ENCODE data around the gene ATXN10. TPM values are rescaled to one million over a fixed set of nuclear protein-coding genes. Genes with fewer than 3 reads are reported as not detected.
"Not testable (repeated sequence)": the region's sequence is repeated elsewhere in the genome, so short reads cannot be mapped to it uniquely, and the experiment has no call there.

ATXN10 gene, protein sequence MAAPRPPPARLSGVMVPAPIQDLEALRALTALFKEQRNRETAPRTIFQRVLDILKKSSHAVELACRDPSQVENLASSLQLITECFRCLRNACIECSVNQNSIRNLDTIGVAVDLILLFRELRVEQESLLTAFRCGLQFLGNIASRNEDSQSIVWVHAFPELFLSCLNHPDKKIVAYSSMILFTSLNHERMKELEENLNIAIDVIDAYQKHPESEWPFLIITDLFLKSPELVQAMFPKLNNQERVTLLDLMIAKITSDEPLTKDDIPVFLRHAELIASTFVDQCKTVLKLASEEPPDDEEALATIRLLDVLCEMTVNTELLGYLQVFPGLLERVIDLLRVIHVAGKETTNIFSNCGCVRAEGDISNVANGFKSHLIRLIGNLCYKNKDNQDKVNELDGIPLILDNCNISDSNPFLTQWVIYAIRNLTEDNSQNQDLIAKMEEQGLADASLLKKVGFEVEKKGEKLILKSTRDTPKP
- total RNA-seq (10 to 100 TPM; 64.2 to 85.7 (median 73.1) TPM), polyA plus RNA-seq (100 to 1,000 TPM; 102 to 105 TPM), total RNA-seq (33.7 reads per million, percentile 62 among the genes with 10 or more reads in this experiment)

DNA sequence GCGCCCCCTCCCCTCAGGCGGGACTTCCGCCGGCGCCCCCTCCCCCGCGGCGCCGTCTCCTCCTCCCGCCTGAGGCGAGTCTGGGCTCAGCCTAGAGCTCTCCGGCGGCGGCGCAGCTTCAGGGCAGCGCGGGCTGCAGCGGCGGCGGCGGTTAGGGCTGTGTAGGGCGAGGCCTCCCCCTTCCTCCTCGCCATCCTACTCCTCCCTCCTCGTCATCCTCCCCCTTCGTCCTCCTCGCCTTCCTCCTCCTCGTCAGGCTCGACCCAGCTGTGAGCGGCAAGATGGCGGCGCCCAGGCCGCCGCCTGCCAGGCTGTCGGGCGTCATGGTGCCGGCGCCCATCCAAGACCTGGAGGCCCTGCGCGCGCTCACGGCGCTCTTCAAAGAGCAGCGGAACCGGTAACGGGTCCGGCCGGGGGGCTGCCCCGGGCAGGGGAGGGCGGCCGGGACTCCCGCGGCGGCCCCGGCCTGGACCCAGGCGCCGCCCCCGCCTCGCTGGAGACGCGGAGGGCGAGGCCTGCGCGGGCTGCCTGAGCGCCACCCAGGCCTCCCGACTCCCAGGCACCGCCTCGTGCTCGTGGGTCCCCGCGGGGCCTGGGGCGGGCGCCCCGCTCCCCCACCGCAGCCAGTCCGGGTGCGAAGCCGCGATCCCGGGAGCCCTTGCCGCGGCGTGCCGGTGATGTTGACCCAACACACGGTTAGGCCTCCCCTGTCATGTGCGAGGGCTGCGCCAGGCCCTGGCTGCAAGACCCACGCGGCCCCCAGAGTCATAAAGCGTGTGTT is at the start of gene ATXN10:
Gene ATXN10, plus strand, starts transcription at position 52 of the 781 bp plus-strand sequence. Its CDS starts 230 bp downstream, at position 282.
- Mint-ChIP-seq H3K9me3 (peaks cover 0 to 4% (median 0%) of the 10 kb centered on the region in 11 donors), H3K27ac (peak within 1 kb of the TSS; percentile 38 to 92 (median 88)), H3K27me3 (peaks cover 4 to 10% (median 6%) of the 10 kb centered on the region in 5 donors), H3K4me1 (peaks cover 23 to 43% (median 41%) of the 10 kb centered on the region in 7 donors), H3K36me3 (peaks cover 0 to 13% (median 0%) of the 10 kb centered on the region in 5 donors), H3K4me3 (peak within 1 kb of the TSS; percentile 86 to 95 (median 90))
- H3K36me3 ChIP-seq (ENCODE audit: control insufficient read depth in 2 of 3, insufficient read depth in 3 of 3, low read length in 3 of 3) = peaks cover 0 to 4% (median 0%) of the 10 kb centered on the region in 3 experiments
- no peaks in the 10 kb centered on the region for H3K27me3 ChIP-seq (ENCODE audit: control insufficient read depth in 2 of 2, insufficient read depth in 2 of 2, low read length in 2 of 2)
- ChIA-PET CTCF (no interaction called here), POLR2A (interaction anchor here (1.3 to 1.6 kb wide), 2 partner anchors 10 to 365 kb away, joined by 3 read pairs; no protein-coding TSS in a partner anchor)
- intact Hi-C loops (cut with micrococcal nuclease) = loop anchor here (1.0 to 10.0 kb wide), 5 partner anchors 27 to 1063 kb away; partner anchors contain the start of genes CERK (in 1 of the 2) and GTSE1 (in 1 of the 2)
- DNase-seq (peak; percentile 55 to 79 (median 74)), ATAC-seq (peak; percentile 90)
- H3K4me1 ChIP-seq (ENCODE audit: control insufficient read depth in 2 of 2, insufficient read depth in 2 of 2, low read length in 2 of 2) = peaks cover 13 to 25% of the 10 kb centered on the region in 2 donors
- H3K4me3 ChIP-seq (ENCODE audit: low read length) = peak within 1 kb of the TSS; percentile 49
- H3K9me3 ChIP-seq (ENCODE audit: control insufficient read depth in 2 of 3, low read length in 3 of 3) = no peaks in the 10 kb centered on the region
- H3K27ac ChIP-seq (ENCODE audit: low read depth, low read length) = peak within 1 kb of the TSS; percentile 75

DNA sequence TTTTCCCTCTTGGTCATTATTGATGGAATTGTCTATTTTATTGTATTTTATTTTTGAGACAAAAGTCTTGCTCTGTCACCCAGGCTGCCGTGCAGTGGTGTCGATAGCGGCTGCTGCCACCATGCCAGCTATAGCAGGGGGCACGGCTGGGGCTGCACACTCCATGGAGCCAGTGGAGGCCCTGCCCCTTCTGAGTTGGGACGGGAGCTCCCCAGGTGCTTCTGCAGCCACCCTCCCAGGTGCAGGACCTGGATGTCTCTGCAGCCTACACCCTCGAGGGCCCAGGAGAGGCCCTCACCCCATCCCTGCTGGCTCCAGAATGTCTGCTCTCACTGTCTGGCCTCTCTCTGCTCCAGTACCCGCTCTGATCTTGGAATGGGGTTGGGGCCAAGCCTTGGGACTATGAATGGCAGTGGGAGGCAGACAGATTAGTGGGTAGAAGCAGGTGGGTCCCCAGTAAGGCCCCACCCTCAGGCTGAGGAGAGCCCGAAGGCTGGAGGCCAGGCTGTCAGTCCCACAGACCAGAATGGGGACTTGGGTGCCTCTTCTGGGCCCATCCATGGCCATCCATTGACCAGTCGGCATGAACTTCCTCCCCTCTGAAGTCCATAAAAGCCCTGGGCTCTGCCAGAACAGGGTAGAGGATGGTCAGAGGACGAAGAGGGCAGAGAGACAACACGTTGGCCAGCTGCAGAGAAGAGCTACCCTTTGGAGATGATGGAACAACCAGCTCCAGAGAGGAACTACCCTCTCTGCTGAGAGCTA is 49.6 kb upstream of the ATXN10 start:
- DNase-seq (no peak), ATAC-seq (no peak)
- no peak overlapping the region for H3K4me3 Mint-ChIP-seq
- no peaks in the 10 kb centered on the region for H3K27me3 ChIP-seq (ENCODE audit: control insufficient read depth in 2 of 2, insufficient read depth in 2 of 2, low read length in 2 of 2)
- H3K36me3 ChIP-seq (ENCODE audit: control insufficient read depth in 2 of 3, insufficient read depth in 3 of 3, low read length in 3 of 3) = no peaks in the 10 kb centered on the region
- intact Hi-C loops (cut with micrococcal nuclease) = no loop called here
- POLR2A ChIA-PET = no interaction called here
- H3K27ac ChIP-seq (ENCODE audit: low read depth, low read length) = no peak overlapping the region
- no peaks in the 10 kb centered on the region for H3K9me3 ChIP-seq (ENCODE audit: control insufficient read depth in 2 of 3, low read length in 3 of 3)
- CTCF ChIA-PET = no interaction called here
- H3K9me3 Mint-ChIP-seq = peaks cover 0 to 4% (median 0%) of the 10 kb centered on the region in 11 donors
- H3K36me3 Mint-ChIP-seq = no peaks in the 10 kb centered on the region
- peaks cover 0 to 5% (median 0%) of the 10 kb centered on the region in 7 donors for H3K4me1 Mint-ChIP-seq
- H3K27ac Mint-ChIP-seq = no peak overlapping the region
- H3K4me1 ChIP-seq (ENCODE audit: control insufficient read depth in 2 of 2, insufficient read depth in 2 of 2, low read length in 2 of 2) = no peaks in the 10 kb centered on the region
- peaks cover 0 to 9% (median 5%) of the 10 kb centered on the region in 5 donors for H3K27me3 Mint-ChIP-seq
- no peak overlapping the region for H3K4me3 ChIP-seq (ENCODE audit: low read length)

DNA sequence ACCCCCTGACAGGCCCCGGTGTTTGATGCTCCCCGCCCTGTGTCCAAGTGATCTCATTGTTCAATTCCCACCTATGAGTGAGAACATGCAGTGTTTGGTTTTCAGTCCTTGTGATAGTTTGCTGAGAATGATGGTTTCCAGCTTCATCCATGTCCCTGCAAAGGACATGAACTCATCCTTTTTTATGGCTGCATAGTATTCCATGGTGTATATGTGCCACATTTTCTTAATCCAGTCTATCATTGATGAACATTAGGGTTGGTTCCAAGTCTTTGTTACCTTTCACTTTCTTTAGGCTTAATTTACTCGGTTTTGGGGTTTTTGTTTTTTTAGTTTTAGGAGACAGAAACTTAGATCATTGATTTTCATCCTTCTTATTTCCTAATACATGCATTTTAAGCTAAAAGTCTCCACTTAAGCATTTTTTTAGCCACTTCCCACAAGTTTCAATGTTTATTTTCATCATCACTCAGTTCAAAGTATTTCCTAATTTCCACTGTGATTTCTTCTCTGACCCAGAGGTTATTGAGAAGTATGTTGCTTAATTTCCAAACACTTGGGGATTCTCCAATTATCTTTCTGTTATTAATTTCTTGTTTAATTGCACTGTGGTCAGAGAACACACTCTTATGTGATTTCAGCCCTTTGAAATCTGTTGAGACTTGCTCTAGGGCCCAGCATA is 48.0 kb upstream of the ATXN10 start:
- DNase-seq; H3K9me3 ChIP-seq (ENCODE audit: control insufficient read depth in 2 of 3, low read length in 3 of 3); H3K4me1 ChIP-seq (ENCODE audit: control insufficient read depth in 2 of 2, insufficient read depth in 2 of 2, low read length in 2 of 2); H3K27ac Mint-ChIP-seq; H3K9me3 Mint-ChIP-seq; POLR2A ChIA-PET; H3K4me3 Mint-ChIP-seq; ATAC-seq; H3K27ac ChIP-seq (ENCODE audit: low read depth, low read length); H3K27me3 ChIP-seq (ENCODE audit: control insufficient read depth in 2 of 2, insufficient read depth in 2 of 2, low read length in 2 of 2); H3K4me3 ChIP-seq (ENCODE audit: low read length); H3K4me1 Mint-ChIP-seq; H3K36me3 ChIP-seq (ENCODE audit: control insufficient read depth in 2 of 3, insufficient read depth in 3 of 3, low read length in 3 of 3); intact Hi-C loops (cut with micrococcal nuclease); H3K27me3 Mint-ChIP-seq; H3K36me3 Mint-ChIP-seq; CTCF ChIA-PET: not testable (repeated sequence)

DNA sequence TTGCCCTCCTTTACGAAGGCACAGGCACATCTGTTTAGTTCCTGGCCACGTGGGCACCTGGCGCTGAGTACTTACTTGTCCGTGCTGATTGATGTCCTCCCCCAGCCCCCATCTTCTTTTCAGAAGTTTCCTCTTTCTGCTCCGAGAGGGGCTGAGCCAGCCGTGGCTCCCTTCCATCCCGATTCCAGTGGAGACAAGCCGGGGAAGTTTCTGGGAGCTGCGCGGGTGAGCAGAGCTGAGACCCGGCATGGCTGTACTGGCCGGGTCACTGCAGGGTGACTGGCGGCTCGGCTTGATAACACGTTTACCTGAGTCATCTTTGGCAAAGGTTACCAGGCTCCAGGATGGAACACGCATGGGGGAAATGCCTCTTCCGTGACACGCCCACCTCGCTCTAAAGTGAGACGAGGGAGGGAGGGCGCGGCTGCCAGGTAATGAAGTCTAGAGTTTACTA is 45.4 kb upstream of the ATXN10 start:
- Mint-ChIP-seq H3K4me3 (no peak overlapping the region), H3K9me3 (peaks cover 0 to 1% (median 0%) of the 10 kb centered on the region in 11 donors), H3K4me1 (peaks cover 0 to 1% (median 0%) of the 10 kb centered on the region in 7 donors), H3K36me3 (no peaks in the 10 kb centered on the region), H3K27me3 (peaks cover 14 to 27% (median 20%) of the 10 kb centered on the region in 5 donors), H3K27ac (no peak overlapping the region)
- intact Hi-C loops (cut with micrococcal nuclease) = no loop called here
- ChIA-PET POLR2A (interaction anchor here (1.0 kb wide), 1 partner anchor 60 kb away, joined by 3 read pairs; no protein-coding TSS in a partner anchor), CTCF (no interaction called here)
- Histone ChIP-seq H3K27ac (ENCODE audit: low read depth, low read length) (no peak overlapping the region), H3K4me1 (ENCODE audit: control insufficient read depth in 2 of 2, insufficient read depth in 2 of 2, low read length in 2 of 2) (no peaks in the 10 kb centered on the region), H3K9me3 (ENCODE audit: control insufficient read depth in 2 of 3, low read length in 3 of 3) (no peaks in the 10 kb centered on the region), H3K36me3 (ENCODE audit: control insufficient read depth in 2 of 3, insufficient read depth in 3 of 3, low read length in 3 of 3) (no peaks in the 10 kb centered on the region), H3K4me3 (ENCODE audit: low read length) (no peak overlapping the region), H3K27me3 (ENCODE audit: control insufficient read depth in 2 of 2, insufficient read depth in 2 of 2, low read length in 2 of 2) (no peaks in the 10 kb centered on the region)
- no peak for ATAC-seq
- no peak for DNase-seq

DNA sequence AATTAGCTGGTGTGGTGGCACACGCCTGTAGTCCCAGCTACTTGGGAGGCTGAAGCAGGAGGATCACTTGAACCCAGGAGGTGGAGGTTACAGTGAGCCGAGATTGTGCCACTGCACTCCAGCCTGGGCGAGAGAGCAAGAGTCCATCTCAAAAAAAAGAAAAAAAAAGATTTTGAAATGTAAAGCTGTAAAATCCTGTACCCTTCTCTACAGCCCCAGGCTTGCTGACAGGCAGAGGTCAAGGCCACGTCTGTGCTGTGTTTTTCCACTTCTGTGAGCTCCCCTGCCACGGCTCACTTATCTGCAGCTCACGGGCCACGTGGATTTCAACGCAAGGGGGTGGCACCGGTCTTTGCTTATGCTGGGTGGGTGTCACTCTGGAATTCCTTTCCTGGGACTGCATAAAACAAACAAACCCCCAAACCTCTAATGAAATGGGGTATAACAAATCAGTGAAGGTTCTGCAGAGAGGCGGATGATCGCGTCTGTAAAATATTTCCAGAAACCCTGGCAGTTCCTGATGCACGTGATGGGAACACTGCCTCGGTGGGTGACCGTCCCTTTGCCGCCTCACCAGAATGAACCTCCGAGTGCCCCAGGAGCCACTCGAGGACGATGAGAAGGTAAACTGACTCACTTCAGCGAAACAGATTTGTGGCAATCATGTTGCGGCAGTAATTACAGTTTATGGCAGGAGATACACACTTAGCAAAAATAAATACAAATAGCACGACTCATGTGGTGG is 44.0 kb upstream of the ATXN10 start:
- intact Hi-C loops (cut with micrococcal nuclease) = no loop called here
- Histone ChIP-seq H3K4me3 (ENCODE audit: low read length) (no peak overlapping the region), H3K4me1 (ENCODE audit: control insufficient read depth in 2 of 2, insufficient read depth in 2 of 2, low read length in 2 of 2) (no peaks in the 10 kb centered on the region), H3K36me3 (ENCODE audit: control insufficient read depth in 2 of 3, insufficient read depth in 3 of 3, low read length in 3 of 3) (no peaks in the 10 kb centered on the region), H3K9me3 (ENCODE audit: control insufficient read depth in 2 of 3, low read length in 3 of 3) (no peaks in the 10 kb centered on the region), H3K27ac (ENCODE audit: low read depth, low read length) (no peak overlapping the region), H3K27me3 (ENCODE audit: control insufficient read depth in 2 of 2, insufficient read depth in 2 of 2, low read length in 2 of 2) (peaks cover 0 to 4% of the 10 kb centered on the region in 2 donors)
- Mint-ChIP-seq H3K27ac (no peak overlapping the region), H3K36me3 (no peaks in the 10 kb centered on the region), H3K9me3 (peaks cover 0 to 3% (median 0%) of the 10 kb centered on the region in 11 donors), H3K4me1 (peaks cover 0 to 1% (median 0%) of the 10 kb centered on the region in 7 donors), H3K4me3 (no peak overlapping the region), H3K27me3 (peaks cover 28 to 40% (median 34%) of the 10 kb centered on the region in 5 donors)
- POLR2A ChIA-PET = no interaction called here
- CTCF ChIA-PET = no interaction called here
- no peak for ATAC-seq
- DNase-seq = no peak

Measured in naive thymus-derived CD4-positive, alpha-beta T cell (primary cell).